Measurements from ENCODE around the gene ARSB.

Gene ARSB

GRCh38 chr5:78755822-78756429, 229.2 kb downstream of the ARSB start:
- no peak for TF ChIP-seq CTCF (IDR thresholded peaks at IDR 0.05)

GRCh38 chr5:78754655-78755054, 230.5 kb downstream of the ARSB start:
- no peak for TF ChIP-seq CTCF (IDR thresholded peaks at IDR 0.05)

GRCh38 chr5:78753093-78753531, 232.0 kb downstream of the ARSB start:
- no peak for TF ChIP-seq CTCF (IDR thresholded peaks at IDR 0.05)

- no peak for TF ChIP-seq CTCF (IDR thresholded peaks at IDR 0.05)
Measured at GRCh38 chr5:78751872-78752271, 233.2 kb downstream of the ARSB start.

- no peak for TF ChIP-seq CTCF (IDR thresholded peaks at IDR 0.05)
Measured at GRCh38 chr5:78750281-78750680, 234.8 kb downstream of the ARSB start.

GRCh38 chr5:78747705-78748359, 237.3 kb downstream of the ARSB start:
- no peak for TF ChIP-seq CTCF (IDR thresholded peaks at IDR 0.05)

GRCh38 chr5:78747055-78747454, 238.1 kb downstream of the ARSB start:
- TF ChIP-seq CTCF (IDR thresholded peaks at IDR 0.05) = no peak
